NCI-H2081 (cell line): ENCODE data around the gene KMO.
A peak's percentile ranks its signal among the peaks of the same experiment; 100 is the strongest.

Experiments
- DNase-seq, 2 experiments: peaks; one replicate each; lab custom pipeline; 2025; lab: John Stamatoyannopoulos, UW

The KMO gene

GRCh38 chr1:241532162-241532531 lies at the start of gene KMO:
Gene KMO (plus strand): TSS chr1:241532378. CDS start chr1:241532445, 67 bp downstream.
- DNase-seq: peak; percentile 29 to 50

- DNase-seq: no peak
These were observed 49.4 kb upstream of the KMO start for GRCh38 chr1:241482761-241483250.

- no peak for DNase-seq
These were observed 47.0 kb upstream of the KMO start for GRCh38 chr1:241485145-241485544.

GRCh38 chr1:241485554-241485992 lies 46.6 kb upstream of the KMO start:
- peak; percentile 25 to 58 for DNase-seq

GRCh38 chr1:241488739-241489138 lies 43.4 kb upstream of the KMO start:
- no peak for DNase-seq

- DNase-seq: peak in 1 of 2 experiments; percentile 21
These were observed 36.4 kb upstream of the KMO start for GRCh38 chr1:241495741-241496140.

GRCh38 chr1:241499910-241500309 lies 32.3 kb upstream of the KMO start:
- peak; percentile 32 to 52 for DNase-seq

GRCh38 chr1:241503444-241503843 lies 28.7 kb upstream of the KMO start:
- DNase-seq: no peak

- DNase-seq: no peak
These were observed 24.9 kb upstream of the KMO start for GRCh38 chr1:241507189-241507863.

- peak in 1 of 2 experiments; percentile 8 for DNase-seq
These were observed 18.8 kb upstream of the KMO start for GRCh38 chr1:241513378-241513777.

- DNase-seq: peak in 1 of 2 experiments; percentile 36
These were observed 13.5 kb upstream of the KMO start for GRCh38 chr1:241518476-241519307.

GRCh38 chr1:241519308-241520079 lies 12.7 kb upstream of the KMO start, which contains the start of gene FH:
Gene FH (minus strand): TSS chr1:241519755. CDS start chr1:241519722, 33 bp downstream.
- DNase-seq: peak; percentile 100

GRCh38 chr1:241520080-241520465 lies 12.1 kb upstream of the KMO start:
- no peak for DNase-seq

GRCh38 chr1:241521718-241522117 lies 10.5 kb upstream of the KMO start:
- no peak for DNase-seq

GRCh38 chr1:241525026-241525425 lies 7.2 kb upstream of the KMO start:
- DNase-seq: no peak

- DNase-seq: no peak
These were observed 5.0 kb upstream of the KMO start for GRCh38 chr1:241527146-241527545.

GRCh38 chr1:241531195-241532161 lies 700 bp upstream of the KMO start:
- DNase-seq: peak; percentile 81 to 88

GRCh38 chr1:241532864-241533263 lies 686 bp downstream of the KMO start:
- no peak for DNase-seq

GRCh38 chr1:241533326-241534115 lies 1.3 kb downstream of the KMO start:
- DNase-seq: no peak

- DNase-seq: no peak
These were observed 4.1 kb downstream of the KMO start for GRCh38 chr1:241536304-241536703.
